ENCODE results near the gene CDH4.

Gene CDH4

DNA sequence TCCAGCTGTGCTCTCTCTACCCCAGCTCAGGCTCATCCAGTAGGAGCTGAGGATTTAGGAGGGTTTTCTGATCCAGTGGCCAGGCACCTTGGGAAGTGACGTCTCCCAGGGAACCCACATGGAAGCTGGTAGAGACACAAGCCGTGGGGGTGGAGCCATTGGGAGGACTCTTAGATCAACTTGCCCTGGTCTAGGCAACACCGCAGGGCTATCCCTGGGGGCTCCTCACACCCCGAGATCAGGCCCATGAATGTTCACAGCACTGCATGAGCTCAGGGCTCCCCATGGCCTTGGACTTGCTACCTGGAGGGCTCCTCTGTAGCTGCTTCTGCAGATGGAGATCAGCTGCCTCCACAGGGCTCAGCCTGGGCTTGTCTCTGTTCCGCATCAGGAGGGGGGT lies 112.1 kb downstream of the CDH4 start:
- in situ Hi-C loops (cut with HindIII; ENCODE audit: low pct_ligation_motif_present, low pct_unique_long_range_greater_than_20kb, low sequenced_read_pairs): no loop called here
- DNase-seq: no peak

DNA sequence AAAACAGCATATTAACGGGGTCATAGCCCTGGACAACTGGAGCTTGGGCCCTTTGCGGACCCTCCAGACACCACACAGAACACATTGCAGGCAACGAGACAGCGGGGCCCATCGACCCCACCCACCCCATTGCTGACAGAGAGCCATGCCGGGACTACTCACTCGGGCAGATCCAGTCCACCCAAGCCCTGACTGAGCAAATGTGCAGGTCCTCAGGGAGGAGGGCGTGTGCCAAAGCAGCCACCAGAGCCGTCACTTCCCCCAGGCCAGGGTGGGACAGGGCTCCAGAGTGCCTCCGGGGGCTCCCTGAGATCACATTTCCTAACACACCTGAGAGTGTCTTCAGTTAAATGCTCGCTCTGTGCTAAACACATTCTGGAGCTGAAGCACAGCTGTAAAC lies 114.9 kb downstream of the CDH4 start:
- in situ Hi-C loops (cut with HindIII; ENCODE audit: low pct_ligation_motif_present, low pct_unique_long_range_greater_than_20kb, low sequenced_read_pairs): no loop called here
- no peak for DNase-seq

DNA sequence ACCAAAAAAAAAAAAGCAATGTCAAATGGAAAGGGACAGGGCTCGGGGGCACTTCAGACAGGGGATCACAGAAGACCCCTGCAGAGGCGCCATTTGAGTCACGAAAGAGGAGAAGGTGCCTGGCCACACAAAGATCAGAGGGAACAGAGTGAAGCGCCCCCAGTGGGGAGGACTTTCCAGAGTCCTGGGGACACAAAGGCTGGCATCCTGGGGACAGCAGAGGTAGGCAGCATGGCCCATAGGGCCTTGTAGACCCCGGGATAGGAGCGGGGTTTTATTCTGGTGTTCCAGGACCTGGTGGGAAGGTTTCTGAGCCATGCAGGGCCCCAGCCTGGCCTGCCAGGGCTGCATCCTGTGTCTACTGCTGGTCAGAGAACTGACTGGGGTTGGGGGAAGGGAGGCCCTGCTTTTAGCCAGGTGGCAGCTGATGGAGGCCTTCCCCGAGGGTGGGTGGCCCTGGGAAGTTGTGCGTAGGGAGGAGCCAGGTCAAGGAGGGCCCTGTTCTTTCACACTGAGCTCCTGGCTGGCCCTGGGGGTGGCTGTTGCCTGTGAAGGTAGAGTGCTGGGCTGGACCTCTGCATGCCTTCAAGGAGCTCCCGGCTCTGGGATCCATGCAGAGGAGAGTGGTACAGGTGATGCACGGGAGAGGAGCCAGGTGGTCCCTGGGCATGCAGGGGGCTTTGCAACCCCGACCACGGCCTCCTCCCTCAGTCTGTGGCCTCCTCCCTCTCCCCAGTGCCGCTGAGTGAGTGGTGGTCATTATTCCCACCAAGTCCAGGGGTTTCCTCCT lies 117.9 kb downstream of the CDH4 start:
- in situ Hi-C loops (cut with HindIII; ENCODE audit: low pct_ligation_motif_present, low pct_unique_long_range_greater_than_20kb, low sequenced_read_pairs): no loop called here
- DNase-seq: no peak

DNA sequence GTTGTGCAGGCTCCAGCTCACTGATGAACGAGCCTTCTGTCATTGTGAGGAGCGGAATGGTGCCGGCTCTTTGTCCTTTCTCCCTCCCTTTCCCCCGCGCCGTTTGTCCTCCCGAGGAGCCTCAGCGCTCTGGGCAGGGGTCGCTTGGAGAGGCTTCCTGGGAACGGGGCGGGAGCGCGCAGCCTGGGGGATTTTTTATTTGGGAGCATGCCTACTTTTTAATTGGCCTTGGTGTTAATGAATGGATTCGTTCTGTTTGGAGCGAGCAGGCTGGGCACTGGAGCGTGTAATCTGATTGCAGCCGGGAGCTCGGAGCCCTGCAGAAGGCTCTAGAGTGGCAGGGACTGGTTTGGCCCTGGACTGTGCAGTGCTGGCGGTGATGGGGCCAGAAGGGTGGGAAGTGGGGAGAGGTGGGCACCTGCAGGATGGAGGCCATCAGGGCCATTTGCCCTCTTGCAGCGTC lies 118.8 kb downstream of the CDH4 start:
- no peak for DNase-seq
- in situ Hi-C loops (cut with HindIII; ENCODE audit: low pct_ligation_motif_present, low pct_unique_long_range_greater_than_20kb, low sequenced_read_pairs): no loop called here

DNA sequence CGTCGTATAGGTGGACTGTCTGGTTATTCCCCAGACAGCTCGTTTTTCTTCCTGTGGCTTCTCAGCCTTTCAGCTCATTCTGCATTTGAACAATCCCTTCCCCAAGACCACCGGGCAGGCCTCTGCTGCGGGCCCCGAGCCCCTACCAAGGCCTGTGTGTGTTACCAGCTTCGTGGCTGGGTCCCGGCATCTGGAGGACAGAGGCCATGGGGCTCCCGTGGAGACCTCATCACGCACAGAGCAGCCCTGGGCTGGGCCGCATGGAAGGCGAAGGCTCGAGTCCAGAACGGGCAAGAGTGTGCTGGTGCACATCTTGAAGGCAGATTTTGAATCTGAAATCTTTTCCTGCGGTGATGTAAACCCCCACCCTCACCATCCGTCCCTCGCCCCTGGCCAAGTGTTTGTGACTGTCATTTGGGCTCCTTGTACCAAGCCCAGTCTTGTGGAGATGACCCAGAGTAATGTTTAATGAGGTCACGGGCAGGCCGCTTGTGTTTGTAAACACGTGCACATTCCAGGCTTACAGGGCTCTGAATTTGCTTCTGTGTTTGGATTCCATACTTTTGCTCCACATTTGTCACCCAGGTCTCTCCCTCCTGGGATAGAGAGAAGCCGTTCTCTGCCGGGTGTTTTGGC lies 119.6 kb downstream of the CDH4 start:
- no peak for DNase-seq
- in situ Hi-C loops (cut with HindIII; ENCODE audit: low pct_ligation_motif_present, low pct_unique_long_range_greater_than_20kb, low sequenced_read_pairs): no loop called here

DNA sequence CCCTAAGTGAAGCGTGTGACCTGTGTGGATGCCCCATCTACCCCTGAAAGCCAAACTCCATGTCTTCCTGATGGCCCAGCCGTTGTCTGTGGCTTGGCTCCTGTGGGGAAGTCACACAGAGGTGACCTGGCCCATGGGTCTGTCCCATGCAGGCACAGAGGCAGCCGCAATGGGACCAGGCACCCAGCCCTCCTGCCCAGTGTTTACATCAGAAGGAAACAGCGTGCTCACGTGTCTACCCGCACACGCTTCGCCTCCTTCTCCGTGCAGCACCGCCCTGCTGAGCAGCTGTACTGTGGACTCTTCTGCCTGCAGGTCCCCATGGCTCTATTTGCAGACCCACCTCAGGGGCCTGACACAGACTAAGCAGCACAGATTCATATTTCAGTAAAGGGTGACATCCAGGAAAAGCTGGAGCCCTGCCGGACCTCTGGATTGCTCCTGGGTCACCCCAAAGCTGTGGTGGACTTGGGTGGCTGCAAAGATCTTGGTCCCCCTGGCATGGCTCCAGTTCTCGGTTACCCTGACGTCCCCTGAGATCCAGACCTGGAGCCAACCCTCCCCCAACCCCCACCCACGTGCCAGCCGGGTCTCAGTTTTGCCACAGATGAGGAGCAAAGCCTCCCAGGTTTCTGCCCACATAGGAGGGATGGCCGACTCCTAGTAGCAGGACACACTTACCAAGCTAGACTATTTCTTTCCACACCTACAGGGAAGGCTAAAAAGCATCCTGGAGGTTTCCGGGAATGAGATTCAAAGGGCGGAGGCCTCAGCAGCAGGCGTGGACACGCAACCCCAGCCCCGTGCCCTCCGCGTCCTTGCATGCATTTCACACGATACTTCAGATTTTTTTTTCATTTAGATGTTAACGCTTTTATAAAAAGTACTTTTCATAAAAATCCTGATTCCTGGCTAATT lies 120.3 kb downstream of the CDH4 start:
- in situ Hi-C loops (cut with HindIII; ENCODE audit: low pct_ligation_motif_present, low pct_unique_long_range_greater_than_20kb, low sequenced_read_pairs): no loop called here
- DNase-seq: no peak

DNA sequence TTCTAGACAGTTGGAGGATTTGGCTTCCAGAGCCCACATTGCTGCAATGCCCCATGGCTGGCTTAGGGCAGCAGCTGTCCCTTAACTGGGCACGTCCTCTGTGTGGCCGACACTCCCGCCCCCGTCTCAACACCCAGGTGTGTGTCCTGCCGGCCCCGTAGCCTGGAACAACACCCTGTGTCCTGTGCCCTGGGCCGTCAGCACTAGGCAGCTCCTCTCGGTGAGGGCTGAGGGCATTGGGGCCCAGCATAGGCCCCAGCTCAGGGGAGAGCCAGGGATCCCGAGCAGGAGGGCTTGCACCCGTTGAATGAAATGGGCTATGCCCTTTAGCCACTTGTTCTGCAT lies 121.0 kb downstream of the CDH4 start:
- no peak for DNase-seq
- in situ Hi-C loops (cut with HindIII; ENCODE audit: low pct_ligation_motif_present, low pct_unique_long_range_greater_than_20kb, low sequenced_read_pairs): no loop called here

DNA sequence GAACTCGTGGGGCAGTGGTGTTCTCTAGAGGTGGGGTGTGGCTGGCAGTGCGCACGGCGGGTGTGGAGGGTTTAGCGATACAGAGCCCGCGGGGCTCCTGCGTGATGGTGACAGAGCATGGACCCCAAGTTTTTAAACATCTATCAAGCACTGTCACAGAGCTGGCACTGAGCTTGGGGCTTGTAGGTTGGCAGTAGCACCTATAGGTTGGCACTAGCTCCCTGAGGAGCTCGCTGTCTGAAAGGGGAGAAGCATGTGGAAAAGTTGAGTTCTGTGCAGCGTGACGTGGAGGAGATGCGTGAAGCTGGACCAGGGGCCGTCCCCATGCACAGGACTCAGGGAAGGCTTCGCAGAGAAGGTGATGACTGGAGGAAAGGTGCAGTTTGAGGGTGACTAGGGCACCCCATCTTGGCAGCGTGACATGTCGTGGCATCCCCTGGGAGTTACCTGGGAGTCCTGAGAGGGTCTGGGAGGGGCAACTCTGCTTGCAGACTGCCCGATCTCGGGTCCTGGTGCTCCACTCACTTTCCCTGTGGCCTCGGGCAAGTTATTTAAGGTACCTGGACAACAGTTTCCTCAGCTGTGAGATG lies 122.0 kb downstream of the CDH4 start:
- DNase-seq: no peak
- in situ Hi-C loops (cut with HindIII; ENCODE audit: low pct_ligation_motif_present, low pct_unique_long_range_greater_than_20kb, low sequenced_read_pairs): no loop called here

DNA sequence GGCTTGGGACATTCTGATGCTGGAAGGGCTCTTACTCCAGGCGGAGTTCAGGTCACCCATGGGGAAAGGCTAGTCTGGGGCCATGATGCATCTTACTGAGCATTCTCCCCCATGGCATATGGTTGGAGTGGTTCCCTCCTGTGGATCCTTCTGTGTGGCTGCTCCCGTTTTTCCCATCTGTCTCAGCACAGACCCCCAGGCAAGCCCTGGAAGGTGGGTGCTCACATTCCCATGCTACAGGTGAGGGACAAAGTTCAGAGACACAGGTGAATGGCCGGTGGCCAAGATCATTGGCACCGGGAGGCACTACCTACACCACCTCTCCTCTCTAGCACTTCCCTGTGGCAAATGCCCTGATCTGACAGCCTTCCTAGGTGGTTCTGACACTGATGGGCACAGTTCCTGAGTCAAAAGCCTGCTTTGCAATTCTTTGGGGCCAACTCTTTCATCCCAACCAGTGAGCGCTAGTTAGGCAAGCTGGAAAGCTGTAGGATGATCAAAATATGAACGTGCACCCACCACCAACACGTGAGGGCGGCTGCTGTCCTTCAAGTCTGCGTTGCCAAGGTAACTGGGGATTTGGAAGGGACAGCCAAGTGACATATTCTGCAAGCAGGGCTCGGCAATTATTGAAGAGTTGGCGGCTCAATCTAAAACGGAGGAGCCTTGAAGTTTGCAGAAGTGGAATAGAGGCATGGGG lies 124.6 kb downstream of the CDH4 start:
- in situ Hi-C loops (cut with HindIII; ENCODE audit: low pct_ligation_motif_present, low pct_unique_long_range_greater_than_20kb, low sequenced_read_pairs): no loop called here

DNA sequence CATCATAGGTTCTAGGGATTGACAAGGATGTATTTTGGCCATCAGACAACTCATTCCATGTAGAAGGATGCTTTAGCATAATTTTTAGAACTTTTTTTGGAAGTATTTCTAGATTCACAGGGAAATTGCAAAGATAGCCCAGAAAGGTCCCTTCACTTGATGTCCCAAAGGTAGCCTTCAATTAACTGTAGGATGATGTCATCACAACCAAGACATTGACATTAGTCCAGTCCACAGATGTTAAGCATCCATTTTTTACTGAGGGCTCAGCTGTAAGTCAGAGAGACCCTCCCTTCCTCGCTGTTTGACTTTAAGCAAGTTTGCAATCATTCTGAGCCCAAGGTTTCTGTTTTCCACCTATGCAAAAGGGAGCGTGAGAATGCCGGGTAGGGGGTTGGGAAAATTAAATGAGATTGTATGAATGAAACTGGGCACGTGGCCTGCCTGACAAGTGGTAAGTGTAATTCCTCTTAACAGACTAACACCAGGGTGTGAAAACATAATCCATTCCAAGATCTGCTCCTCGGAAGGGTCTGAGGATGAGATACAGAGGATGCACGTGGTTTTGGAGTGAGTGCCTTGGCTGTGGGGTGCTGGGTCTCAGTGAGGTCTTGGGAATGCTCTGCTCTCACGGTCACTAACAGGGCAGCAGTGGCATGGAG lies 126.8 kb downstream of the CDH4 start:
- in situ Hi-C loops (cut with HindIII; ENCODE audit: low pct_ligation_motif_present, low pct_unique_long_range_greater_than_20kb, low sequenced_read_pairs): no loop called here
- DNase-seq: no peak

More for the DNA sequence above, 124.6 kb downstream of the CDH4 start:
- no peak for DNase-seq

DNA sequence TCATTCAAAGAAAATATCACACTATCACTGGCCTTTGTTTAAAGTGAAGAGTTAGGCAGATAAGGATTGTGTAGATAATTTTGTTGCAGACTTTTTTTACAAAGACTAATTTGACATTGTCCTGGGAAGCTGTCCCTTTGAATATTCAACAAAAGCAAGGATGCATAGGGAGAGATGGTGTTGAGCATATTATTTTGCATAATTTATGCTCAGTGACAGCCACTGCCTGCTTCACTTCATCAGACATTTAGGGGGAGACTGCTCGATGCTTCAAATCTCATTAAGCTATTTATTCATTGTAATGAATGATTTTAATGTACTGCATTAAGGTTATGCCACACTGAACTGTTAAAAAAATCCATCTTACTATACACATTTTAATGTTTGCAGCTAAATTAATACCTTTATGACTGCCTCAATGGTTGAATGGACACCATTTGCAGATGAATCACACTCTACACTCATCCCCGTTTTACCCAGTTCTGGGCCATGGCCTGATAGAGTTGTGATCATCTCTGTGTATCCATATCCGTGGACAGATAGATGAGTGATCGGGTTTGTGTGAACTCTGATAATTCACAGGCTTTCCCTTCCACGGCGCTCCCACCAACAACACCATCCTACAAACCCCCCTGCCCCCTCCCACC lies 128.0 kb downstream of the CDH4 start:
- no peak for DNase-seq
- in situ Hi-C loops (cut with HindIII; ENCODE audit: low pct_ligation_motif_present, low pct_unique_long_range_greater_than_20kb, low sequenced_read_pairs): no loop called here

DNA sequence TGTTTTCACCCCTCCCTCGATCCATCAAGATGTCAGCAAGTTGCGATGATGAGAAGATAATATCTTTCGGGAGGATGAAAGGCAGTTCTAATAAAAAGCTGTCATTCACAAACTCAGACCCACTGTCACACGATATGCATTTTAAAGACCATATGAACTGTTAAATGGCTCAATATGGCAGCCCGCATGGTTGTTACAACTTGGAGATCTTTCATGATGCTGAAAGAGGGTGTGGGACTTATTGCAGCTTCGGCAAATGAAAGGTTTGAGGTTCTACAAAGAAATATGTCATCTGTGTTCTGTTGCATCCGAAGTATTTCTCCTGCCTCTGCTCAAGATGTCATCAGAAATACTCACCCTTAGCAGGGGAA lies 128.5 kb downstream of the CDH4 start:
- in situ Hi-C loops (cut with HindIII; ENCODE audit: low pct_ligation_motif_present, low pct_unique_long_range_greater_than_20kb, low sequenced_read_pairs): no loop called here
- DNase-seq: no peak

DNA sequence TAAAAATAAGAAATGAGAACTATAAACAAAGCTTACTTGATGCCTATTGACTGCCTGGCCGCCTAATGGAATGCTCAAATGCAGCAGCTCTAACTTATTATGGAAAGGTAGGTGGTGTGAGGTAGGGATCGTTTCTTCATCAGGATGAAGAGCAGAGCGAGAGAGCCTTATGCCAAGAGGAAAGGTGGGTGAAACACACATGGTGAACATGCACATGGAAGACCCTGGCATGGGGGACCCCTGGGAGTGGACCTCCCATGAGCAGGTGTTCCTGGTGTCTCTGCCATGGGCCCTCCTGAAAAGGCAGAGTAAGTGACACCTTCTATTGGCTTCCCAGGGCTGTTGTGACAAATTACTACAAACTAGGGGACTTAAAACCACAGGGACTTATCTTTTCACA lies 130.1 kb downstream of the CDH4 start:
- DNase-seq: no peak
- in situ Hi-C loops (cut with HindIII; ENCODE audit: low pct_ligation_motif_present, low pct_unique_long_range_greater_than_20kb, low sequenced_read_pairs): no loop called here

DNA sequence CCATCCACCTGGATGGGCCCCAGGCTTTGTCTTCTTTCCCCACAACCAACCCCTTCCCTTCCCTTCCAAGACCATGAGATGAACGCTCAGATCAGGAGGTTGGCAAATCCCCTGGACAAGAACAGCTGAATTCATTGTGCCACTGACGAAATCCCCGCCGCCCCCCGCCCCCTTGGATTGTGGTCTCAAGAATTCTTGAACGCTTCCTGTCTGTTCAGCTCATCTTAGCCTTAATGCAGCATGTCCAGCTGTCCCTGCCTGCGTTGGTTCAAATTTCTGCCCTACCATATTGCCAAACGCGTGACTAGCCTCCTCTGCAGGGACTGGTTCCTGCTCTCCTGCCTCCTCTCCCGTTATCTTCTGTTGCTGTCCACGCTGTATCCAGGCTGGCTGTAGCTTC lies 133.2 kb downstream of the CDH4 start:
- no peak for DNase-seq
- in situ Hi-C loops (cut with HindIII; ENCODE audit: low pct_ligation_motif_present, low pct_unique_long_range_greater_than_20kb, low sequenced_read_pairs): no loop called here

DNA sequence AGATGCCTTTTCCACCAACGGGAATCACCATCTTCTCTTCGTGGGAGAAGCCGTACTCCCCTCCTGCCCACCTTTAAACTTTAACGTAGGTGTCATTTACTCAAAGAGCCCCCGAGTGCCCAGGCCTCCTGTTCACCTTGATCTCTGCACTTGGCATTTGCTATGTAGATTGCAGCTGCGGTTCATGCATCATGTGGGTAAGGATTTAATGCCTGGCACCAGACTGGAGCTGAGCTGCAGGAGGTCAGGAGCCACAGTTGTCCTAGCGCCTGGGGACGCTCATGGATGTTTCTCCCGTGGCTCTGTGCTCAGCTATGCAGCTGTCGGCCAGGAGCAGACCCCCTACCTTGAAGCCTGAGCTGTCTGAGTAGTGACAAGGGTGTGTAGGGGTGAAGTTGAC lies 133.7 kb downstream of the CDH4 start:
- in situ Hi-C loops (cut with HindIII; ENCODE audit: low pct_ligation_motif_present, low pct_unique_long_range_greater_than_20kb, low sequenced_read_pairs): no loop called here

DNA sequence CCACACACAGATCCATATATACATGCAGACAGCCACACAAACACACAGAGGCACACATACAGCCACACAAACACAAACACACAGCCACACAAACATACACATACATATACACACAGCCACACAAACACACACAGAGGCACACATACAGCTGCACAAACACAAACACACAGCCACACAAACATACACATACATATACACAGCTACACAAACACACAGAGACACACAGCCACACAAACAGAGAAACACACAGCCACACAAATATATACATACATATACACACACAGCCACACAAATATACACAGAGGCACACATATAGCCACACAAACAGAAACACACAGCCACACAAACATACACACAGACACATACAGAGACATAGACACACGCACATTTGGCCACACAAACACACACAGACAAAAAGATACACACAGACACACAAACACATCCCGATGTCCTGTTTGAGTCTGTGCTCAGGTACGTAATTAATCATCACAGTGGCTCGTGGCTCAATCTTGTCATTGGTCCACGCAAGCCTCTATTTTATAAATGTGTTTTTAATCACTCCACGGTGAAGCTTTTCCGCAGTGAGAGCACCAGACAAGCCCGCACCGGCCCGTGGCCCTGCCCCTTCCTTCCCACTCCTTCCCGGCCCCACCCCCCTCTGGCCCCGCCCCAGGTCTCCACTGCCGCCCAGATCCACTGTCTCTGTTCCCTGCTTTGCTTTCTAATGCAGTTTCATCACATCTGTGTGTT lies 135.3 kb downstream of the CDH4 start:
- in situ Hi-C loops (cut with HindIII; ENCODE audit: low pct_ligation_motif_present, low pct_unique_long_range_greater_than_20kb, low sequenced_read_pairs): no loop called here
- peak; percentile 47 for DNase-seq

More for the DNA sequence above, 133.7 kb downstream of the CDH4 start:
- DNase-seq: no peak

DNA sequence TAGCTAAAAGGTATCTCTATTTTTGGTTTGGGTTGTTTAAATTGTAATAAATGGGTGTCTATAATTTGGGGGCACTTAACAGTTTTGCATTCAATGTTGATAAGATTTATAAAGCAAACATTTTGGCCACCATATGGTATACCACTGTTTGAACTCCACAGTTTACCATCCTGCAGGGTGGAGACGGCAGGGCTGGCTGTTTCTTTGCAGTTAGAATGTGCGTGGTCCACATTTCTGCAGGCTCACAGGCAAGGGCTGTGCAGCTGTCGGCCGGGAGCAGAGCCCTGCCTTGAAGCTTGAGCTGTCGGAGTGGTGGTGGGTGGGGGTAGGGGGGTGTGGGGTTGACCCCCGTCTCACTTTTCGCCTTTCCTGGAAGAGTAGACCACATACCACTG lies 135.9 kb downstream of the CDH4 start:
- no peak for DNase-seq
- in situ Hi-C loops (cut with HindIII; ENCODE audit: low pct_ligation_motif_present, low pct_unique_long_range_greater_than_20kb, low sequenced_read_pairs): no loop called here

All from ACHN (cell line).